Astrocyte (in vitro differentiated cells and primary cell): ENCODE data around the gene MMP19. TPM values are rescaled to one million over a fixed set of nuclear protein-coding genes. Genes with fewer than 3 reads are reported as not detected.

ENCODE experiments used
- total RNA-seq: library from RNA; stranded (reverse); gene quantifications from 2 replicates; pipeline ENCODE4 v1.2.1, GENCODE V29; 2021

Gene MMP19
- total RNA-seq, 1 donor from 2014 or later = 4.7 TPM

Other genes starting within 250 kb of the MMP19 start
- not detected in 2 replicates for gene OR10P1, start 206.0 kb downstream of the MMP19 start, total RNA-seq
- gene ITGA7, start 135.0 kb downstream of the MMP19 start, total RNA-seq = 20.4 and 26.5 TPM in 2 replicates
- gene BLOC1S1, start 126.9 kb downstream of the MMP19 start, total RNA-seq = 49.2 and 51.0 TPM in 2 replicates
- gene RDH5, start 122.5 kb downstream of the MMP19 start, total RNA-seq = 1.4 and 2.1 TPM in 2 replicates
- gene CD63, start 113.9 kb downstream of the MMP19 start, total RNA-seq = 965 and 1,014 TPM in 2 replicates
- gene GDF11, start 99.8 kb downstream of the MMP19 start, total RNA-seq = 25.3 and 28.9 TPM in 2 replicates
- 95.7 and 105 TPM in 2 replicates for gene SARNP, start 25.2 kb downstream of the MMP19 start, total RNA-seq
- gene ORMDL2, start 24.9 kb downstream of the MMP19 start, total RNA-seq = 54.8 and 58.9 TPM in 2 replicates
- 26.3 and 29.7 TPM in 2 replicates for gene DNAJC14, start 13.3 kb downstream of the MMP19 start, total RNA-seq
- gene PYM1, start 85.0 kb upstream of the MMP19 start, total RNA-seq = 31.5 and 33.6 TPM in 2 replicates
- 108 and 118 TPM in 2 replicates for gene DGKA, start 88.2 kb upstream of the MMP19 start, total RNA-seq
- 3.9 and 13.8 TPM in 2 replicates for gene PMEL, start 123.1 kb upstream of the MMP19 start, total RNA-seq
- gene CDK2, start 123.9 kb upstream of the MMP19 start, total RNA-seq = 37.8 and 44.3 TPM in 2 replicates
- gene RAB5B, start 131.1 kb upstream of the MMP19 start, total RNA-seq = 110 and 127 TPM in 2 replicates
- gene SUOX, start 154.3 kb upstream of the MMP19 start, total RNA-seq = 13.6 and 14.3 TPM in 2 replicates
- 5.6 and 6.9 TPM in 2 replicates for gene IKZF4, start 178.1 kb upstream of the MMP19 start, total RNA-seq
- 39.4 and 45.9 TPM in 2 replicates for gene RPS26, start 199.0 kb upstream of the MMP19 start, total RNA-seq
- 2.6 and 3.8 TPM in 2 replicates for gene ERBB3, start 237.2 kb upstream of the MMP19 start, total RNA-seq